ENCODE results near the gene AFMID.
A peak's percentile ranks its signal among the peaks of the same experiment; 100 is the strongest.

Gene AFMID

DNA sequence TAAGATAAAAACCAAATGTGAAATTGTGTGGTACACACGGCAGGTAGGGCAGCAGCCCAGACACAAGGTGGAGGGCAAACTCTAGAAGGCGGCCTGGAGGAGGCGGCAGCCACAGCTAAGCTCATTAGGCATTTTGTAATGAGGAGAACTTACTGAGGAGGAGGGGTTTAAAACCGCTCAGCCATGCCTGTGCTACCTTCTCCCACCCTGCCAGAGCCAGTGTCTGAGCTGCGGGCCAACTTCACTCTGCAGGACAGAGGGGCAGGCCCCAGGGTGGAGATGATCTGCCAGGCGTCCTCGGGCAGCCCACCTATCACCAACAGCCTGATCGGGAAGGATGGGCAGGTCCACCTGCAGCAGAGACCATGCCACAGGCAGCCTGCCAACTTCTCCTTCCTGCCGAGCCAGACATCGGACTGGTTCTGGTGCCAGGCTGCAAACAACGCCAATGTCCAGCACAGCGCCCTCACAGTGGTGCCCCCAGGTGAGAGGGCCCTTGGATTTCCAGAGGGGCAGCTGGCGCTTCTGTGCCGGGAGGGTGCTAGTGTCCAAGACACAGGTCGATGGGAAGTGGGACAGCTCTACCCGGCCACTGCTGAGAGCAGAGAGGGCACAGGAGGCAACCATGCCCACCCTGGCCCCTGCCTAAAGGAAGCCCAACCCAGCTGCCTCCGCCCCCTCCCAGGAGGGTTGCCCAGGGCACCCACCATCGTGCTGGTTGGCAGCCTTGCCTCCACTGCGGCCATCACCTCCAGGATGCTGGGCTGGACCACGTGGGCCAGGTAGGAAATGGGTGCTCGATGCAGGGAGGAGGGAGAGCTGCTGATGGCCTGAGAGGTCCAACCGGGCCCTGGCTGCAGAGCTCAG is 23.0 kb upstream of the AFMID start:
- TF ChIP-seq CTCF (IDR thresholded peaks at IDR 0.05; ENCODE audit: low read depth, low read length, missing control alignments), result no peak
- no peak for DNase-seq (ENCODE audit: low read depth)
- no peak overlapping the region for H3K4me3 ChIP-seq (ENCODE audit: low read depth, low read length)

DNA sequence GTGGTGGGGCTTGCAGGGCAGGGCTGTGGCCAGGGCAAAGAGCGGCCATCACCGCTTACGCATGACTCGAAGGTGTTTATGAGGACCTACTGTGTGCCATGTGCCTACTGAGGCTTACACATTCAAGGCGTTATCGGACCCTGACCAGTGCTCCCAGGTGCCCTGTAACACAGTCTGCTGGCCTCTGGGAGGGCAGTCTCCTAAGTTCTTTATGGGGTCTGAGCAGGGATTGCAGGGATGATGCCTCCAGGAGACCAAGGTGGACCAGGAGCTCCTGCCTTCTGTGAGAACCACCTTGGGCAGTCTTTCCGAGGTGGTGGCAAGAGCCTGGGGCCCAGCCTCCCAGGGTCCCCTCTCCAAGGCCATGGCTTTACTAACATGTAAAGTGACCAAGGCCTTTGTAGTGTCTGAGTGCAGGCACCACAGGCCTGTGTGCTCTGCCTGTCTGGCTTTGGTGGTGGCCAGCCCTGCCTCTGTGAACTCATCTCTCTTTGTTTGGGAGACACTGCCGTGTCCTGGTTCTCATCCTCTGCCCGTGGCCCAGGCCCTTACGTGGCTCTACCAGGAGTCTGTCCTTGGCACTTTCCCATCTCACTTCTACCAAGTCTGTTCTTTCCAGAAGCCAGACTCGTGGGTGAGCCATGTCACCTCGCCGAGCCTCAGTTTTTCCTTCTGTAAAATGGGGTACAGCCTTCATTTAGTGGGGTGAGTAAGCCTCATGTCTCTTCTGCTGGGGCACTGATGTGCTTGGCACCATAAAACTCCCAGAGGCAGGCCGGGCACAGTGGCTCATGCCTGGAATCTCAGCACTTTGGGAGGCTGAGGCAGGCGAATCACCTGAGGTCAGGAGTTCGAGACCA is 22.2 kb upstream of the AFMID start:
- DNase-seq (ENCODE audit: low read depth), result no peak
- no peak for TF ChIP-seq CTCF (IDR thresholded peaks at IDR 0.05; ENCODE audit: low read depth, low read length, missing control alignments)
- H3K4me3 ChIP-seq (ENCODE audit: low read depth, low read length), result no peak overlapping the region

GRCh38 chr17:78166416-78166815 is 20.7 kb upstream of the AFMID start:
- no peak overlapping the region for H3K4me3 ChIP-seq (ENCODE audit: low read depth, low read length)
- no peak for TF ChIP-seq CTCF (IDR thresholded peaks at IDR 0.05; ENCODE audit: low read depth, low read length, missing control alignments)
- DNase-seq (ENCODE audit: low read depth), result no peak

DNA sequence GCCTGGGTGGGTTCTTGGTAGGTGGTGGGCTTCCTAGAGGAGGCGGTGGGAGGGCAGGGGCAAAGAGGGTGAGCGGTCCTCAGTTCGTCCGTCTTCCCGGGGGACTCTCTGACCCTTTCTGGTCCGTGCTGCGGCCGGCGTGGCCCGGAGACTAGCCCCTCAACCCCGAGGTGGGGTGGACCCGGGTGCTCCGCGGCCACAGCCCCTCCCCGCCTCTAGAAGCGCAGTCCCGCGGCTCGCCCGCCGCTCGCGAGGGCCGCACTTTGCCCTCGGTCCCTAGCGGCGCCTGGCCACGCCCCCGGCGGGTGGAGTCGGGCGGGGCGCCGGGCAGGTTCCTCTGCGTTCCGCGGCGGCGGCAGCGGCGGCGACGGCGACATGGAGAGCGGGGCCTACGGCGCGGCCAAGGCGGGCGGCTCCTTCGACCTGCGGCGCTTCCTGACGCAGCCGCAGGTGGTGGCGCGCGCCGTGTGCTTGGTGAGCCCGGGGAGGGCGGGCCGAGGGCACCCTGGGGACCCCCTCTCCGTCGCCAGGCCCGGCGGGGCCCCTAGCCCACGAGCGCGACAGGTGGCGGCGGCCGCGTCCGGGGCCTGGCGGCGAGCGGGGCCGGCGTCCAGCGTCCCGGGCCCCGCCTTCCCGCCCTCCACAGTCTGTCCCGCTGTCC is 18.8 kb upstream of the AFMID start, which contains the start of gene SYNGR2:
SYNGR2 (plus strand) TSS at position 340 of the 661 bp plus-strand sequence; CDS start at position 376, 36 bp downstream.
- DNase-seq (ENCODE audit: low read depth), result no peak
- H3K4me3 ChIP-seq (ENCODE audit: low read depth, low read length), result peak within 1 kb of the TSS; percentile 70
- no peak for TF ChIP-seq CTCF (IDR thresholded peaks at IDR 0.05; ENCODE audit: low read depth, low read length, missing control alignments)

DNA sequence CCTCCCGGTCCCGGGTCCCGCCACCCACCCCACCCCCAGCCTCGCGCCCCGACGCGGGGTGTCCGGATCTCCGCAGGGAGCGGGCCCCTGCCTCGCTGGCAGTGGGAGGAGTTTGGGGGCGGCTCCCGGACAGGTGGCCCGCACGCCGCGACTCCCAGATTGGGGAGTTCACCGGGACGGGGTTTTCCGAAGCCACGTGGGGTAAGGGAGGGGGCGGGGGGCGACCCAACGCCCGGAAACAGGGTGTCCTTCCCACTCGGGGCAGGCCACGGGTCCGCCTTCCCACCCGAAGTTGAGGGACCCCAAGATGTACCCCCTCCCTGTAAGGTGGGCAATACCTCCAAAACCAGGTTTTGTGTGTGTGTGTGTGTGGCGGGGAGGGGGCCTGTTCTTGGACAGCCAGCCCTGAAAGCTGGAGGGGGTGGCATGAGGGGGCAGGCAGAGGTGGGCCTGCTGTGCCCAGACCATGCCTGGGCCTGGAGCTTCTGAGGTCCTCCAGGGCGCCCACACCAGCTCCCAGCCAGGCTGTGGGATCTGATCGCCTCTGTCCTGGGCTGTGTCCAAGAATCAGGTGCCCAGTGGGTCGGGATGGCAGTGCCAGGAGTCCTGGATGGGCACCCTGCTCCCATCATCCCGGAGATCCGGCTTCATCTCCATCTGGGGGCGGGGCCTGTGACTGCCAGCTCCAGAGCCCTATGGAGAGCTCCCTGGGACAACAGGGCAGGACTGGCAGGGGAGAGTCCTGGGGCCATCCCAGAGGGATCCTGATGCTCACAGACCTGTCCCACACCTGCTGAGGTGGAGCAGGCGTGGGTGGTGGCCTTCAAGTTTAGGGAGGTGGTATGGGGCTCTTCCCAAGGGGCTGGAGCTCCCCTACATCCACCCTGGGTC is 18.0 kb upstream of the AFMID start:
- H3K4me3 ChIP-seq (ENCODE audit: low read depth, low read length), result peak overlapping the region; percentile 70
- no peak for DNase-seq (ENCODE audit: low read depth)
- TF ChIP-seq CTCF (IDR thresholded peaks at IDR 0.05; ENCODE audit: low read depth, low read length, missing control alignments), result no peak

Data from GM12864 (cell line).